ENCODE measurements around the gene PABPN1L. TPM values are rescaled to one million over a fixed set of nuclear protein-coding genes. Genes with fewer than 3 reads are reported as not detected.
"Not testable (repeated sequence)": the region's sequence is repeated elsewhere in the genome, so short reads cannot be mapped to it uniquely, and the experiment has no call there.

Gene PABPN1L
- total RNA-seq, 2 donors from 2014 or later, result not detected

DNA sequence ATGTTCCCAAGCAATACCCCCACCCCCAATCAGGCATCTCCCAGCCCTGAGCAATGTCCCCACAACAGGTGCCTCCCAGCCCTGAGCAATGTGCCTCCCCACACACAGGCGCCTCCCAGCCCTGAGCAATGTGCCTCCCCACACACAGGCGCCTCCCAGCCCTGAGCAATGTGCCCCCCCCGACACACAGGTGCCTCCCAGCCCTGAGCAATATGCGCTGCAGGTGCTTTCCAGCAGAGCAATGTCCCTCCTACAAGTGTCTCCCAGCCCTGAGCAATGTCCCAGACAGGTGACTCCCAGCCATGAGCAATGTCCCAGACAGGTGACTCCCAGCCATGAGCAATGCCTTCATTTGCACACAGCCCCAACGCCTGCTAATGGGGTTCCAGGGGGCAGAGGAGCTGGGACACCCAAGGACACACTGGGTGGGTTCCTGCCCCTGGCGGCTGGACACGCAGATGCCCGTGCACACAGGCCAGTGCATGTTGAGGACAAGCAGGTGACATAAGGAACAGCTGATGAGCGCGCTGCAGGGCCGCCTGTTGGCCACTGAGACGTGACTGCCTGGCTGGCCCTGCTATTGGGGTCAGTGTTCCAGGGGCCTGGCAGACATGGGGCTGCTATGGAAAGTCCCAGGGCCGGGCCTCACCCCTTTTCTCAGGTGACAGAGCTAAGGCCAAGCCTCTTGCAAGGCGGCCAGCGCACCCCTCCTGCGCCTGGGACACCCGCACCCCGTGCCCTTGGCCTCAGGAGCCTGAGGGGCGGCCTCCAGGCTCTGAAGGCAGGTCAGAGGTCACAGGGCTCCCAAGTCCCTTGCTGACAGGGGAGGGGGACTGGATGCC is 26.9 kb upstream of the PABPN1L start:
- DNase-seq, result no peak
- intact Hi-C loops (cut with DNase I), result no loop called here
- no peaks in the 10 kb centered on the region for H3K4me1 ChIP-seq

DNA sequence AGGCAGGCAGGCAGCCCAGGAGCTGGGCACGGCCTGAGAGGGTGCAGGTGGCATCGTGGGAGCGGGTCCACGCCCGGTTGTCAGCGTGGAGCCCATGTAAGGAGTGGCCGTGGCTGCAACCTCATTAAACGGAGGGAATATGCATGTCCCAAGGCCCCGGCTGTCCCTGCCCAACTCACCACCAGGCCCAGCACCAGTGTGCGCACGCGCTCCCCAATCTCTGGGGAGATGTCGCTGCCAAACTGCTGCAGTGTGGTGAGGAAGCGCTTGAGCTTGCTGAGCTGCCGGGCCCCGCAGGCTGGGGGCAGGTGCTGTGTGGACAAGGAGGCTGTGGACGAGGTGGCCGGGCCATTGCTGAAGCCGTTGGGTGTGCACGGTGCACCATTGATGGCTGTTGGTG is 25.6 kb upstream of the PABPN1L start:
- no peak for TF ChIP-seq CTCF (IDR thresholded peaks at IDR 0.05)
- no peaks in the 10 kb centered on the region for H3K36me3 ChIP-seq
- H3K27ac ChIP-seq, result no peak overlapping the region
- no peaks in the 10 kb centered on the region for H3K4me1 ChIP-seq
- H3K9me3 ChIP-seq, result no peaks in the 10 kb centered on the region
- no peak overlapping the region for H3K4me3 ChIP-seq
- intact Hi-C loops (cut with DNase I), result no loop called here
- DNase-seq, result no peak
- no peaks in the 10 kb centered on the region for H3K27me3 ChIP-seq
- H3K9ac ChIP-seq (ENCODE audit: low read depth in 2 of 2, low read length in 2 of 2), result no peak overlapping the region

More for the DNA sequence above, 26.9 kb upstream of the PABPN1L start:
- Histone ChIP-seq H3K36me3 (no peaks in the 10 kb centered on the region), H3K27me3 (no peaks in the 10 kb centered on the region), H3K4me3 (no peak overlapping the region), H3K9ac (ENCODE audit: low read depth in 2 of 2, low read length in 2 of 2) (no peak overlapping the region), H3K9me3 (no peaks in the 10 kb centered on the region), H3K27ac (no peak overlapping the region)
- no peak for TF ChIP-seq CTCF (IDR thresholded peaks at IDR 0.05)

- no peak overlapping the region for H3K27ac ChIP-seq
- no peaks in the 10 kb centered on the region for H3K4me1 ChIP-seq
- no peaks in the 10 kb centered on the region for H3K9me3 ChIP-seq
- no peak overlapping the region for H3K9ac ChIP-seq (ENCODE audit: low read depth in 2 of 2, low read length in 2 of 2)
- no peak for DNase-seq
- no peak overlapping the region for H3K4me3 ChIP-seq
- intact Hi-C loops (cut with DNase I), result no loop called here
- TF ChIP-seq CTCF (IDR thresholded peaks at IDR 0.05), result no peak
- no peaks in the 10 kb centered on the region for H3K36me3 ChIP-seq
- H3K27me3 ChIP-seq, result no peaks in the 10 kb centered on the region
These were observed 24.6 kb upstream of the PABPN1L start for GRCh38 chr16:88891083-88891482.

GRCh38 chr16:88889702-88890352 is 23.4 kb upstream of the PABPN1L start:
- H3K4me3 ChIP-seq; H3K27ac ChIP-seq; H3K27me3 ChIP-seq; H3K9ac ChIP-seq (ENCODE audit: low read depth in 2 of 2, low read length in 2 of 2); intact Hi-C loops (cut with DNase I); DNase-seq; H3K4me1 ChIP-seq; H3K9me3 ChIP-seq; H3K36me3 ChIP-seq: not testable (repeated sequence)

DNA sequence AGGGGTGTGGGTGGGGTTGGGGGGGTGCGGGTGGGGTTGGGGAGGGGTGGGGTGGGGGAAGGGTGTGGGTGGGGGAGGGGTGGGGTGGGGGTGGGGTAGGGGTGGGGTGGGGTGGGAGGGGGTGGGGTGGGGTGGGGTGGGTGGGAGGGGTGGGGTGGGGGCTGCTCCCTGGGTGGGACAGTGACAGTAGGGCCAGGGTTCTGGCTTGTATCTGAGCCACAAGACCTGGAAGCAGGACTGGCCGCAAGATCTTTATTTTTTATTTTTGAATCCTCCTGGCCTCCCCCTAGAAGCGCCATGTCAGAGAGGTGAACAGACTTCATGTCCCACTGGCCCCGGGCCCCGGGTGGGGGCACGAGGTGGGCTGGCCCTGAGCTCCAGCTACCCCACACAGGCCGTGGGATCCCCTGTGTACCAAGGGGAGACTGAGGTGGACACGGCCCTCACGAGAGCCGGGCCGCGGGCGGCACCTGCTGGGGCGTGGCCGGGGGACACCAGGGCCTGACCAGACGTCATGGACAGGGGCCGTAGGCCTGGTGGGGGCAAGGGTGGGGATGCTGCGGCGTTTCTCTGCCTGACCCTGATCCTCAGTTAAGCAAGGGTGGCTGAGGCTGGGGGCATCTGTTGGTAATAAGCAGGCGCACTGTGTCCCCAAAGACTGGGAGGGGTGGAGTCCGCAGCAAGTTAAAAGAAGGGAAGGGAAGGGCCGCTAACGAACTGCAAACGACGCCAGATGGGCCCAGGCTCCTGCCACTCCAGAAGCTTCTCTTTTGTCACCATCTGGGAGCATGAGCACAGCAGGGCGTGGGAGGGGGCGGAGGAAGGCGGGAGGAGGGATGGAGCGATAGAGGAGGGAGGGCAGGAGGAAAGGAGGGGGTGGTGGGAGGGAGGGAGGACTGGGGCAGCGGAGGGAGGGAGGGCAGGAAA is 22.3 kb upstream of the PABPN1L start:
- no peak for DNase-seq
- H3K9ac ChIP-seq (ENCODE audit: low read depth in 2 of 2, low read length in 2 of 2), result no peak overlapping the region
- no peak overlapping the region for H3K27ac ChIP-seq
- no peaks in the 10 kb centered on the region for H3K36me3 ChIP-seq
- H3K9me3 ChIP-seq, result no peaks in the 10 kb centered on the region
- H3K4me1 ChIP-seq, result no peaks in the 10 kb centered on the region
- TF ChIP-seq CTCF (IDR thresholded peaks at IDR 0.05), result no peak
- H3K4me3 ChIP-seq, result no peak overlapping the region
- H3K27me3 ChIP-seq, result no peaks in the 10 kb centered on the region
- intact Hi-C loops (cut with DNase I), result no loop called here

Measured in colonic mucosa (tissue), 4 donors.